GM12801 (cell line): ENCODE measurements around the gene TMEM40.

Experiments
- TF ChIP-seq, protein P1 (sequence below): IDR thresholded peaks from one replicate; pipeline ENCODE4 v1.5.1; 2011; ENCODE audit warnings: control low read depth; ENCODE audit not compliant: insufficient read length; ENCODE audit errors: extremely low read depth

The TMEM40 gene

DNA sequence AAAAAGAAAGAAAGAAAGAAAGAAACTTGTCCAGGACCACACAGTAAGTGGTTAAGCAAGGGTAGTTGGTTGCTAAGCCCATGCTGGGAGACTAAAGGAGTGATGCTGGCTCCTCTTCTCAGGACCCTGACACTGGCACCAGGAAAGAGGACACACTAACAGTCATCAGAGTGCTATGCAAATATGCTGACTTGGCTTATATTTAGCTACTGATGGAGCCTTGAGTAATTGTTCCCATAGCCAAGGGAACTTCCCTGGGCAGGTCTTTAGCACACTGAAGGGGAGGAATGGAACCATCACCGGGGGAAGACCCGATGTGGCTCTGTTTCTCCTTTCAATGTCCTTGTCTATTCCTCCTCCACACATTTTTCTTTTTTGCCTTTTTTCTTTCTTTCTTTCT is 6.2 kb downstream of the TMEM40 start:
- TF ChIP-seq, protein P1, sequence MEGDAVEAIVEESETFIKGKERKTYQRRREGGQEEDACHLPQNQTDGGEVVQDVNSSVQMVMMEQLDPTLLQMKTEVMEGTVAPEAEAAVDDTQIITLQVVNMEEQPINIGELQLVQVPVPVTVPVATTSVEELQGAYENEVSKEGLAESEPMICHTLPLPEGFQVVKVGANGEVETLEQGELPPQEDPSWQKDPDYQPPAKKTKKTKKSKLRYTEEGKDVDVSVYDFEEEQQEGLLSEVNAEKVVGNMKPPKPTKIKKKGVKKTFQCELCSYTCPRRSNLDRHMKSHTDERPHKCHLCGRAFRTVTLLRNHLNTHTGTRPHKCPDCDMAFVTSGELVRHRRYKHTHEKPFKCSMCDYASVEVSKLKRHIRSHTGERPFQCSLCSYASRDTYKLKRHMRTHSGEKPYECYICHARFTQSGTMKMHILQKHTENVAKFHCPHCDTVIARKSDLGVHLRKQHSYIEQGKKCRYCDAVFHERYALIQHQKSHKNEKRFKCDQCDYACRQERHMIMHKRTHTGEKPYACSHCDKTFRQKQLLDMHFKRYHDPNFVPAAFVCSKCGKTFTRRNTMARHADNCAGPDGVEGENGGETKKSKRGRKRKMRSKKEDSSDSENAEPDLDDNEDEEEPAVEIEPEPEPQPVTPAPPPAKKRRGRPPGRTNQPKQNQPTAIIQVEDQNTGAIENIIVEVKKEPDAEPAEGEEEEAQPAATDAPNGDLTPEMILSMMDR = no peak

DNA sequence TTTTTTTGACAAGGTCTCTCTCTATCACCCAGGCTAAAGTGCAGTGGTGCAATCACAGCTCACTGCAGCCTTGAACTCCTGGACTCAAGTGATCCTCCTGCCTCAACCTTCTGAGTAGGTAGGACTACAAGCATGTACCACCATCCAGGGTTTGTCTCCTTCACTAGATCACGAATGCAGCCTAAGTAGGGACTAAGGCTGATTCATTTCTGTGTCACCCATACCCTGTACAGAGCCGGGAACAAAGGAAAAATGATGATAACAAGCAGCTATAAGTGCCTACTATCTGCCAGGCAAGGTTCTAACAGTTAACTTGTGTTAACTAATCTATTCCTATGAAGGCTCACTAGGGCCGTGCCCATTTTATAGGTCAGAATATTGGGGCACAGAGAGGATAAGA is 7.0 kb downstream of the TMEM40 start:
- TF ChIP-seq, protein P1 = no peak

DNA sequence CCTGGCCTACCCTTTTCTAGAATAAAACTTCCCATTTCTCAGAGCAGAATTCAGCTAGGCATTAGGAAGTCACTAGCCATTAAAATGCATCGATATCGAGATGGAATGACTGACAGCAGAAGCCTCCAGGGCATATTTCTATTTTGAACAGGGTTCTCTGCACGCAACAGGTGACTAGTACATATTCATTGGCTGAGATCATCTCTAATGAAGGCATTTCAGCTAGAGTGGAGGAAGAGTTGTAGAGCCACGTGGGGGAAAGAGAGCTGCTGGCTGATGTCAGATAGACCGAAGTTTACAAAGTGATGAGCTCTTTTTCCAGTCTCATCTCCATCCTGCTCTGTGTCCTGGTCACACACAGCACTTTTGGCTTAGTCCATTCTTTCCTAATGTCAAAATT is 7.5 kb downstream of the TMEM40 start:
- TF ChIP-seq, protein P1 = no peak

DNA sequence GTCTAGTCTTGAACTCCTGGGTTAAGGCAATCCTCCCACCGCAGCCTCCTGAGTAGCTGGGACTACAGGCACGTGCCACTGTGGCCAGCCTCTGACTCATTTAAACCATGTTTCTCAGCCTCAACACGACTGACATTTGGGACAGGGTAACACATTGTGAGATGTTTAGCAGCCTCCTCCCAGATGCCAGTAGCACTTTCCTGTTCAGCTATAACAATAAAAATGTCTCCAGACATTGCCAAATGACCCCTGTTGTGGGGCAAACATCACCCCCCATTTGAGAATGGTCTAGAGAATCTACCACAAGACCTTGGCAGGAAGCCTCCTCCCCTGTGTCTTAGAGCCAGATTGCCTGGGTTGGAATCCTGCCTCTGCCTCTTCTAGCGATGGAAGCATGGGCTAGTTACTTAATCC is 8.4 kb downstream of the TMEM40 start:
- TF ChIP-seq, protein P1 = no peak

DNA sequence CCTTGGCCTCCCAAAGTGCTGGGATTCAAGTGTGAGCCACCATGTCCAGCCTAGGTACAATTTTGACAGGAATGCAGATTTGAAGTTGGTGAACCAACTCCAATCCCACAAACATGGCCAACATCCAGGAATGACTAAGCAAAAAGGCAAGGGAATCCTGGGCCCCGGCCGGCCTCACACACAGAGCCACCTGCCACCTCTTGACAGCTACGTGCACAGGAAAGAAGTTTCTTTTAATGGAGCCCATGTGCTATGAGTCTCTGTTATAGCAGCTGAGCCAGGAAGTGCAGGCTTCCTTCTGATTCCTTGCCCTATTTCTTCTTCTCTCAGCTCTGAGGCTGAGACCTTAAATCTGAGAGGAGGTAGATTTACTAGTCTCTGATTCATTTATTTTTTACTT is 8.8 kb downstream of the TMEM40 start:
- TF ChIP-seq, protein P1 = no peak

DNA sequence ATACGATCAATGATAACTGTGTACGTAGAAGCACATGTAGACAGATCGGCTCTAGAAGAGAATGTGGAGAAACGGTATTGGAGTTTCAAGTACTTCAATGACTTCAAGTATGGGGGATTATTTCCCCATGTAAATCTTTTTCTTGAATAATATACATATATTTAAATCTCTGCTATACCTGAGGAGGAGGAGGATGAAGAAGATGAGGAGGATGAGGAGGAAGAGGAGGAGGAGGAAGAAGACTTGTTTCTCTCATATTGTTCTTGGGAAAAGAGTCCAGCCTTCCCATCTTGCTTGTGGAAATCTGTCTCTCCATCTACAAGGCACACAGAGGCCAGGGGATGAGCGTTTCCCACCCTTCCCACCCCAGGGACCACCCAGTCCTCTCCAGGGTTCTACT is 10.6 kb downstream of the TMEM40 start:
- TF ChIP-seq, protein P1 = no peak

DNA sequence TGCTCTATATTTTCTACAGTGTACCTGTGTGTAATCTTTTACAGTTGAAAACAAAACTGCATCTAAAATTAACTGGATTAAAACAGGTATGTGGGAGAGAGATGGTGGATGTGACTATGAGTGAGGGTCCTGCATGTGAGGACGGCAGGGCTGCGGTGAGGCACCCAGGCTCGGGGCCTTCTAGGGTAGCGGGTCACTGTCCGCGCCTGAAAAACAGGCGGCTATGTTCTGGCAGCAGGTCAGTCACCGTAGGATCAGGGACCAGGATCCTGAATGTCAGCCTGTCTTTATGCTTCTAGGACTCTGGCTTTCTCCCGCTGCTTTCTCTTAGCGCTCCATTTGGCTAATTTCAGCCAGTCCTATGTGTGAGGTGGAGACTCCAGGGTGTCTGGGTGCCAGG is 12.6 kb downstream of the TMEM40 start:
- TF ChIP-seq, protein P1 = no peak

DNA sequence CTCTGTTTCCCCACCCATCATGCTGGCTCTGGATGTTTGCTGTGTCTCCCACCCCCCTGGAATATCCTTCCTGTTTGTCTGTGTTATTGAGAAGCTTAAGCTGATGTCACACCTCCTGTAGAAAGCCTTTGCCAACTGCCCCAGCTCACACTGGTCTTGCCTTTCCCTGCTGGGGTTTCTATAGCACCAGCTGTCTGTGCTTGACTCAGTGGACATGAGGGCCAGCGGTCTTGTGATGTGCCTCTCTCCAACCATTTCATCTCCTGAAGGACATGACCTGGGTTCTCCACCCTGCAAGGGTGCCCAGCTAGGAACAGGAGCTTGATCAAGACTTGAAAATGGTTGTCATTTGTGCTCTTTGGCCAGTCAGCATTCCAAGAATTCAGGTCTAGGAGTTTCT is 14.7 kb downstream of the TMEM40 start:
- TF ChIP-seq, protein P1 = no peak
